ENCODE measurements around the gene CDC7. TPM values are rescaled to one million over a fixed set of nuclear protein-coding genes. Genes with fewer than 3 reads are reported as not detected.
A peak's percentile ranks its signal among the peaks of the same experiment; 100 is the strongest.

The CDC7 gene
- total and polyA plus RNA-seq, 9 of the 15 experiments (the other 6 are each of a cell fraction or from before 2014, with no cell fraction given): 22.3 to 66.8 (median 44.2) TPM

DNA sequence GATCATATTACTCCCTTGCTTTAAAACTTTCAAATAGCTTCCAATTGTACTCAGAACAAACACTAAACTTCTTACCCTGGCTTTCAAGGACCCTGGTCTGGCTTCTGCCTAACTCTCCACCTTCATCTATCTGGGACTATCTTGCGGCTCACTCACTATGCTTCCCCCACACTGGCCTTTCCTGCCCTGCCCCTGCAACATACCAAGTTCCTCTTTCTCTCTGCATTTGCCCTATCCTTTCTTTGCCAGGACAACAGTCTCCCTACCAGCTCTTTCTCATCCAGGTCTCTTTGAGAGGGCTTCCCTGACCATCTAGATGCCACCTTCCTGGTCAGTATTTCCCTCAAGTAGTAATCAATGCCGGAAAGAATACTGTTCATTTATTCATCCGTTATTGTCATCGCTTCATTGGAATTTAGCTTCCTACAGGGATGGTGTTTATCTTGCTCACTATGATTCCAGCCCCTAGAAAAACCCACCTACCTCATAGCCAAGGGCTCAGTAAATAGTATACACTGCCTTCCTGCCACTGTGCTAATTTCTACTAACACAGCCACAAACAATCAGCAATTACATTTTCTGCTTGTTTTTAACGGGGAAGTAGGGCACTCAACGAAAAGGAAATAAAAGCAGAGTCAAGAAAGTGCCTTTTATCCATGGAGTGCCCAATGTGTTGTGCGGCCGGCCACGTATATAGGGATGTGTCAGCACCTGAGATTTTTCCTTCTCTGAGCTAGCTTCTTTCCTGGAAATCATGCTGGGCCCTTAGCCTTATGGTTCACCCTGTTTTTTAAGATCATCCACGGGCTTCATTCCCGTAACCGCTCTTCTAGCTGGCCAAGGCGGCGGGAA is 521 bp upstream of the CDC7 start:
- ChIA-PET CTCF (ENCODE audit: low intra/inter-chr PET ratio) (interaction anchor here (0.6 kb wide), 1 partner anchor 473 kb away, joined by 3 read pairs; no protein-coding TSS in a partner anchor), POLR2A (interaction anchor here (0.5 to 1.6 kb wide), 9 partner anchors 11 to 427 kb away, joined by 3 to 7 read pairs (median 3); no protein-coding TSS in a partner anchor)
- TSS peak; percentile 98 for BruUV-seq (replicated peaks)
- 0 out of 2 replicates have a peak, but pooled peaks have one; percentile 5 for TF ChIP-seq ZNF717 (CRISPR knock-in tag; IDR thresholded peaks at IDR 0.05)
- TF ChIP-seq HLTF (IDR thresholded peaks at IDR 0.05): no peak
- 0 out of 2 replicates have a peak, but pooled peaks have one; percentile 5 for TF ChIP-seq CHD2 (IDR thresholded peaks at IDR 0.05; ENCODE audit: low read depth, low read length)
- TF ChIP-seq NUFIP1 (IDR thresholded peaks at IDR 0.05; ENCODE audit: partially characterized antibody): no peak
- TF ChIP-seq TEAD1 (CRISPR knock-in tag; IDR thresholded peaks at IDR 0.05): no peak
- TF ChIP-seq MTA1 (IDR thresholded peaks at IDR 0.05; ENCODE audit: borderline replicate concordance): no peak
- no peak for TF ChIP-seq ZNF175 (CRISPR knock-in tag; IDR thresholded peaks at IDR 0.05; ENCODE audit: low read depth)
- peak; percentile 7 for TF ChIP-seq DACH1 (IDR thresholded peaks at IDR 0.05; ENCODE audit: partially characterized antibody)
- TF ChIP-seq, protein P1, sequence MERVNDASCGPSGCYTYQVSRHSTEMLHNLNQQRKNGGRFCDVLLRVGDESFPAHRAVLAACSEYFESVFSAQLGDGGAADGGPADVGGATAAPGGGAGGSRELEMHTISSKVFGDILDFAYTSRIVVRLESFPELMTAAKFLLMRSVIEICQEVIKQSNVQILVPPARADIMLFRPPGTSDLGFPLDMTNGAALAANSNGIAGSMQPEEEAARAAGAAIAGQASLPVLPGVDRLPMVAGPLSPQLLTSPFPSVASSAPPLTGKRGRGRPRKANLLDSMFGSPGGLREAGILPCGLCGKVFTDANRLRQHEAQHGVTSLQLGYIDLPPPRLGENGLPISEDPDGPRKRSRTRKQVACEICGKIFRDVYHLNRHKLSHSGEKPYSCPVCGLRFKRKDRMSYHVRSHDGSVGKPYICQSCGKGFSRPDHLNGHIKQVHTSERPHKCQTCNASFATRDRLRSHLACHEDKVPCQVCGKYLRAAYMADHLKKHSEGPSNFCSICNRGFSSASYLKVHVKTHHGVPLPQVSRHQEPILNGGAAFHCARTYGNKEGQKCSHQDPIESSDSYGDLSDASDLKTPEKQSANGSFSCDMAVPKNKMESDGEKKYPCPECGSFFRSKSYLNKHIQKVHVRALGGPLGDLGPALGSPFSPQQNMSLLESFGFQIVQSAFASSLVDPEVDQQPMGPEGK (CRISPR knock-in tag; IDR thresholded peaks at IDR 0.05; ENCODE audit: borderline replicate concordance): no peak
- TF ChIP-seq SETDB1 (IDR thresholded peaks at IDR 0.05; ENCODE audit: low read length): no peak
- peak; percentile 47; the same call in 1 of the 2 replicates for TF ChIP-seq SMARCC2 (IDR thresholded peaks at IDR 0.05; ENCODE audit: low read depth)
- TF ChIP-seq, protein P2, sequence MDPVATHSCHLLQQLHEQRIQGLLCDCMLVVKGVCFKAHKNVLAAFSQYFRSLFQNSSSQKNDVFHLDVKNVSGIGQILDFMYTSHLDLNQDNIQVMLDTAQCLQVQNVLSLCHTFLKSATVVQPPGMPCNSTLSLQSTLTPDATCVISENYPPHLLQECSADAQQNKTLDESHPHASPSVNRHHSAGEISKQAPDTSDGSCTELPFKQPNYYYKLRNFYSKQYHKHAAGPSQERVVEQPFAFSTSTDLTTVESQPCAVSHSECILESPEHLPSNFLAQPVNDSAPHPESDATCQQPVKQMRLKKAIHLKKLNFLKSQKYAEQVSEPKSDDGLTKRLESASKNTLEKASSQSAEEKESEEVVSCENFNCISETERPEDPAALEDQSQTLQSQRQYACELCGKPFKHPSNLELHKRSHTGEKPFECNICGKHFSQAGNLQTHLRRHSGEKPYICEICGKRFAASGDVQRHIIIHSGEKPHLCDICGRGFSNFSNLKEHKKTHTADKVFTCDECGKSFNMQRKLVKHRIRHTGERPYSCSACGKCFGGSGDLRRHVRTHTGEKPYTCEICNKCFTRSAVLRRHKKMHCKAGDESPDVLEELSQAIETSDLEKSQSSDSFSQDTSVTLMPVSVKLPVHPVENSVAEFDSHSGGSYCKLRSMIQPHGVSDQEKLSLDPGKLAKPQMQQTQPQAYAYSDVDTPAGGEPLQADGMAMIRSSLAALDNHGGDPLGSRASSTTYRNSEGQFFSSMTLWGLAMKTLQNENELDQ (CRISPR knock-in tag; IDR thresholded peaks at IDR 0.05; ENCODE audit: borderline replicate concordance): 0 out of 2 replicates have a peak, but pooled peaks have one; percentile 19
- no peak for TF ChIP-seq MCM3 (IDR thresholded peaks at IDR 0.05)
- TF ChIP-seq SP1 (CRISPR knock-in tag; IDR thresholded peaks at IDR 0.05): 0 out of 2 replicates have a peak, but pooled peaks have one; percentile 9
- TF ChIP-seq MBD1 (CRISPR knock-in tag; IDR thresholded peaks at IDR 0.05): no peak

More for the DNA sequence above, 521 bp upstream of the CDC7 start:
- ATAC-seq (peak; percentile 10; the same call in 2 of the 3 replicates), FAIRE-seq (peak; percentile 32), DNase-seq (ENCODE audit: extremely low read depth in 1 of 4, low spot score in 3 of 4) (peak; percentile 15 to 51 (median 28))
- Histone ChIP-seq H3K4me3 (peak overlapping the region; percentile 56), H3K27ac (ENCODE audit: extremely low read depth, low read depth, low read length) (peak overlapping the region; percentile 97), H2AFZ (ENCODE audit: low read depth, low read length) (peak overlapping the region; percentile 98), H4K20me1 (replicated peaks; ENCODE audit: control insufficient read depth, insufficient read depth, low read length) (no peaks in the 10 kb centered on the region), H3K27me3 (ENCODE audit: control insufficient read depth in 2 of 2, insufficient read depth in 2 of 2, low read length in 2 of 2) (no peaks in the 10 kb centered on the region), H3K4me2 (ENCODE audit: insufficient read depth, low read length) (peak overlapping the region; percentile 91), H3K9me1 (ENCODE audit: control insufficient read depth, insufficient read depth, low read length) (no peaks in the 10 kb centered on the region), H3K79me2 (ENCODE audit: control insufficient read depth, insufficient read depth, low read length) (peaks cover 41% of the 10 kb centered on the region), H3K9me3 (replicated peaks; ENCODE audit: control insufficient read depth, insufficient read depth, low read depth, low read length) (no peaks in the 10 kb centered on the region), H3K36me3 (ENCODE audit: control insufficient read depth, insufficient read depth, low read length) (peaks cover 26% of the 10 kb centered on the region; the same call in 2 of the 3 replicates), H3K9ac (ENCODE audit: insufficient read depth in 1 of 2, low read depth in 2 of 2, low read length in 2 of 2) (peak overlapping the region; percentile 89 to 97), H3K4me1 (replicated peaks in 1 of 2; ENCODE audit: control insufficient read depth in 2 of 2, insufficient read depth in 2 of 2, low read length in 2 of 2) (peaks cover 0 to 35% of the 10 kb centered on the region in 2 experiments)
- intact Hi-C loops (cut with micrococcal nuclease): loop anchor here (5.0 kb wide), 2 partner anchors 218 to 333 kb away; no protein-coding TSS in a partner anchor
- WGBS (ENCODE audit: insufficient coverage, low coverage, missing lambda C conversion rate): 7% methylated on average over 14 of the region's 14 CpGs
- in situ Hi-C loops (cut with MboI): no loop called here
